Kidney tubule cell (primary cell): ENCODE measurements around the gene NR2F6.

Experiments
- DNase-seq: peaks from one replicate; pipeline ENCODE4 v3.0.0-alpha.2; 2018; ENCODE audit warnings: low spot score

The NR2F6 gene

DNA sequence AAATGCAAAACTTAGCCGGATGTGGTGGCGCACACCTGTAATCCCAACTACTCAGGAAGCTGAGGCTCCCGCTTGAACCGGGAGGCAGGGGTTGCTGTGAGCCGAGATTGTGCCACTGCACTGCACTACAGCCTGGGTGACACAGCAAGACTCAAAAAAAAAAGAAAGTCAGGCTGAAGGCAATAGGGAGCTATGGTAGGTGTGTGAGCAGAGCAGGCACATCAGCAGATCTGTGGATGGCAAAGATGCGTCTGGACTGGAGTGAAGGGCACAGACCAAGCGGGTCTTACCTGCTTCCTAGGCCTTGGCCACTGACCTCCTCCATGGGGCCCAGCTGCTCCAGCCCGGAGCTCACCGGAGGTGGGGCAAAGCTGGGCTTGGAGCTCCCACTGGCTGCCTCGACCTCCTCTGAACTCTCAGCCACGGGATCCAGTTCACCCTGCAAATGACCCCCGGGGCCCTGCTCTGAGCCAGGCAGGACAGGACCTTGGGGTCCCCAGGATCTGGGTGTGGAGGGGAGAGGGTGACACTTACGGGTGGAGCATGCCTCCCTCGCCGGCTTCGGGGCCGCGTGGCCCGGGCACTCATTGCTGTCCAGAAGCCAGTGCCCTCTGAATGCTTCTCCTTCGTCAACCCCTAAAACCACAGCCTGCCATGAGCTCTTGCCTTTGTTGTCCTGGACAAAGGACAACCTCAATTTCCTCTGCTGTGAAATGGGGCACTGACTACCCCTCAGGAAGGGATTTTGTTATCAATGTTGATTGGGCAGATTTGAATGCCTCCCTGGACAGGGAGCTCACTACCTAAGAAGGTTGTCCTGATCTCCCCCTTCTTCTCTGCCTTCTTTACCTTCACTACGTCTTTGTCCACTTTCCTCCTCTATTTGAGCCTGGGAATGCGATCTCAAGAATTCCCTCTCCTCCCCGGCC lies 18.3 kb upstream of the NR2F6 start:
- no peak for DNase-seq

DNA sequence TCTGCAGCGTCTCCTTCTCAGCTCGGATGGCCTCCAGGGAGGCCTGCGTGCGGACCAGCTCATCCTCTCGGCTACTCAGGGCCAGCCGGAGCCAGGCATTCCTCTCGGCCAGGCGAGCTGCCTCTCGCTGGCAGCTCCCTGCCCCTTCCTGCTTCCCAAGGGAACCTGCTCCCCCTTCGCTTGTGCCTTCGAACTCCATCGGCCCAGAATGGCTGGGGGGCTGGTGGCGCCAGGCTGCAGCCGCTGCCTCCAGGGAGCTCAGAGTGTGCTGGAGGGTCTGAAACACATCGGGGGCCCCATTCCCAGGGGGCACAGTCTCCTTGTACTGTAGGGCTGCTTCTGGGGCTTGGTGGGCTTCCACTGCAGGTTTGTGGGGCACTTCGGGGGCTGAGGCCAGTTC lies 16.8 kb upstream of the NR2F6 start:
- no peak for DNase-seq

DNA sequence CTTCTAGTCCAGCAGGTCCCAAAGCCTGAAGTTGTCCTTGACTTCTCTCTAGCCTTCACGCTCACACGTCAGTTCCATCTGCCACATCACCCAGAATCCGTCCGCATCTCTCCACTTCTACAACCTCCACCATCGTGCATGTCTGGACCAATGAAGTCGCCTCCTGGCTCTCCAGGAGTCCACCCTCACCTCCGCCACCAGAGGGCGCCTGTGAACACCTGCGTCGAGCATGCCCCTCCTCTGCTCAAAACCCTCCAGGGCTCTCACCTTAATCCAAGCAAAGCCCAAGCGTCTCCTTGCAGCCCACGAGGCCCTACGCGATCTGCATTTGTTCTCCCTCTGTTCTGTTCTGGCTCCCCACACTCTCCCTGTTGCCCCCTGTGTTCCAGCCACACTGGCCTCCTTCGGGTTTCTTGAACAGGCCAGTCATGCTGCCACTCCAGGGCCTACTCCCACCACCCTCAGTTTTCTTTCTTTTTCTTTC lies 15.2 kb upstream of the NR2F6 start:
- peak; percentile 84 for DNase-seq

DNA sequence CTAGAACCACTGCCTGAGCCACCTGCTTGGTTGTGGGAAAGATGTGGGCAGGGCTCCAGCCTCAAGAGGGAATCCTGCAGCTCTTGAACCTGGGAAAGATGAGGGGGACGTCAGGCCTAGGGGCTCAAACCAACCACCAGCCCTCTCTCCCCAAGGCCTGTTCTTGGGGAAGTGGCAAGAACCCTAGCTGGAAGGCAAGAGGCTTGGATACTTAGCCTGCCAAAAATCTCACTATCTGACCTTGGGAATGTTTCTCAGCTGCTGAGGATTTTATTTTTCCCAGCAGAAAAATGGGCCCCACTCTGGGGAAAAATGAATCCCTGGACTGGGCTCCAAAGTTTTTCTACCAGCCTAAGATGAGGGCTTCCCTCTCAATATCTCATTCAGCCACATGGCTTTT lies 14.2 kb upstream of the NR2F6 start:
- no peak for DNase-seq

DNA sequence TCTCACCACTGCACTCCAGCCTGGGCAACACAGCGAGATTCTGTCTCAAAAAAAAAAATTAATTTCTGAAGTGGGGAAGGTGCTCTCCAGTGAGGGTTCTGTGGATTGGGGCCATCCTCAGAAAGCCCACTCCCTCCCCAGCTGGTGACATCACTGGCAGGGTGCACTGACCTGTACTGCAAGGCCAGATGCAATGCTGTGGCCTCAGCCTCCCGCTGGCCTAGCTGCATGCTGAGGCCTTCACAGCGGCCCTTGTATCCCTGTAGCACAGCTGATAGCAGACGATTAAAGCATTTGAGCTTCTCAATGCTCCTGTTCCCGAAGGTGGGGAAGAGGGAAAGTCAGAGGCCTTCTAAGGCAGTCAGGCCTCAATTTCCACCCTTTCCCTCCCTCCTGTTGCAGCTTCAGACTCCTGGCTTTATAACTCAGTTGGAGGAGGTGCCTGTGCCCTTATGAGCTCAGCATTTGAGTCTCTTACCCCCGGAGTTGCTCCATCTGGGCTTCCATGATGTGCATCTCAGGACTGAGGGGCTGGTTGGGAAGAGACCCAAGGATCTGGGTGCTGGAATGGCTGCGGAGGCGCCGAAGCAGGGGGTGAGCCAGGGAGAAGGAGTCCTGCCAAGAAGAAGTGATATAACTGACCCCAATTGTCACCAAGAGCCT lies 13.5 kb upstream of the NR2F6 start:
- DNase-seq: no peak

DNA sequence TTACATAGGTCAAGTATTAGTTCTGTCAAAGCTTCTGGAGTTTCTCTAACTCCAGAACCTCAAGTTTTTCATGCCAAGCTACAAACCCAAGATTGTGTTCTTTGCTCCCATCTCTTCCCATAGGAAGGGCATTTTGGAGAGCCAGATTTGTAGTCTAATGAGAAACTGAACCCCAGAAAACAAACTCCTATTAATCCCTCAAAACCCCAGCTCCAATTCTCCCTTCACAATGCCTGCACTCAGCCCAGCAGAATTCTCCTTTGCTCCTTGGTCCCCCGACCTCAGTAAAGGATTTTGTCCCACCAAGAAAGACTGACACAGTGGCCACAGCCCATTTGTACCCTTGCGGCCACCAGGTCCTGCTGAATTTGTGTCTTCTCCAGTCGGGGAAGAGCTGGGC lies 10.4 kb upstream of the NR2F6 start:
- DNase-seq: no peak

DNA sequence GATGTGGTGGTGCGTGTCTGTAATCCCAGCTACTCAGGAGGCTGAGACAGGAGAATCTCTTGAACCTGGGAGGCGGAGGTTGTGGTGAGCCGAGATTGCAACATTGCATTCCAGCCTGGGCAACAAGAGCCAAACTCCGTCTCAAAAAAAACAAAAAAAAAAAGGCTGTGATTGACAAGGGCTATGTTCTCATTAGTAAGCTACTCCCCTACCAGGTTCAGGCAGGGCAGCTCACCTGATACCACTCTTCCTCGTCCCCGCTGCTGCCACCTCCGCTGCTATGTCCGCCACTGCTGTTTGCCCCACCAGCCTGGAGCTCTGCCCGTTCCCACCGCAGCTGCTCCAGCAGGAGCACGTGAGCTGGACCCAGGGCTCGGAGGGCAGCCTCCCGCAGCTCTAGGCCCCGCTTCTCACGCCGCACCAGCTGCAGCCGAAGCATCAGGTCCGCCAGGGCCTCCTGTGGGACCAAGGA lies 9.5 kb upstream of the NR2F6 start:
- peak; percentile 33 for DNase-seq

DNA sequence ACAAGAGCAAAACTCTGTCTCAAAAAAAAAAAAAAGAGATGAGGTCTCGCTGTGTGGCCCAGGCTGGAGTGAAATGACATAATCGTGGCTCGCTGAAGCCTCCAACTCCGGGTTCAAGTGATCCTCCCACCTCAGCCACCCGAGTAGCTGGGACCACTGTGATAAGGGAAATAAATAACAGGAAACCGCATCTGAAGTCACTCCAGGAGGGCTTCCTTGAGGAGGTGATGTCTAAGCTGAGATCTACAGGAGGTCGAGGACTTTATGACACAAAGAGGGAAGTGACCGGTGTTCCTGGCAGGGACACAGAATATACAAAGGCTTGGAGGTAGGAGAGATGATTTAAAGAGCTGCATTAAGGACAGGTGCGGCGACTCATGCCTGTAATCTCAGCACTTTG lies 8.9 kb upstream of the NR2F6 start:
- DNase-seq: no peak

DNA sequence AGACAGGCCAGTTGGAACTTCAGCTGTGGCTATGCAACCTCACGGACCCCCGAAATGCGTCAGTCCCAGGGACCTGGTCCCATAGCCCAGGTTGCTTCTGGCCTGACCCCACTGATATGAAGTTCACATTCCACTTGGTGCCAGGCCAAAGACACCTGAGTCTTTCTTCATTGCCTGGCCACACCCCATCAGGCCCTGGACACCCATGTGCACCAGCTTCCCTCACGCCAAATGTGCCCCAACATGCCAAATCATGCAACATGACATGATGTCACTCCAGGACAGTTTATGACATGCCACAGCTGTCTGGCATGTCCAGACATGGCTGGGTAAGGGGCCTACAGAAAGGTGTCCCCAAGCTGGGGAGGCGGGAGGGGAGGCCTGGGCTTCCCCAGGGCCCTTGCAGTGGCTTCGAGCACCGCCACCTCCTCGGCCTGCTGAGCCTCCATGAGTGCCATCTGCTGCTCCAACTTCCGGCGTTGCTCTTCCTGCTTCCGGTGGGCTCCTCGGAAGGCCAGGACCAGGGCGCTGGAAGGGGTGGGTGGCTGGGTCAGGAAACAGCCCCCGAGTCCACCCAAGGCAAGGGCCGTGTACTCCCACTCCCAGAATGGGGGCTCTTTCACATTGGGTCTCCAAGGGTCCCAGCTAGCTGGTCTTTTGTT lies 4.3 kb upstream of the NR2F6 start:
- DNase-seq: no peak

DNA sequence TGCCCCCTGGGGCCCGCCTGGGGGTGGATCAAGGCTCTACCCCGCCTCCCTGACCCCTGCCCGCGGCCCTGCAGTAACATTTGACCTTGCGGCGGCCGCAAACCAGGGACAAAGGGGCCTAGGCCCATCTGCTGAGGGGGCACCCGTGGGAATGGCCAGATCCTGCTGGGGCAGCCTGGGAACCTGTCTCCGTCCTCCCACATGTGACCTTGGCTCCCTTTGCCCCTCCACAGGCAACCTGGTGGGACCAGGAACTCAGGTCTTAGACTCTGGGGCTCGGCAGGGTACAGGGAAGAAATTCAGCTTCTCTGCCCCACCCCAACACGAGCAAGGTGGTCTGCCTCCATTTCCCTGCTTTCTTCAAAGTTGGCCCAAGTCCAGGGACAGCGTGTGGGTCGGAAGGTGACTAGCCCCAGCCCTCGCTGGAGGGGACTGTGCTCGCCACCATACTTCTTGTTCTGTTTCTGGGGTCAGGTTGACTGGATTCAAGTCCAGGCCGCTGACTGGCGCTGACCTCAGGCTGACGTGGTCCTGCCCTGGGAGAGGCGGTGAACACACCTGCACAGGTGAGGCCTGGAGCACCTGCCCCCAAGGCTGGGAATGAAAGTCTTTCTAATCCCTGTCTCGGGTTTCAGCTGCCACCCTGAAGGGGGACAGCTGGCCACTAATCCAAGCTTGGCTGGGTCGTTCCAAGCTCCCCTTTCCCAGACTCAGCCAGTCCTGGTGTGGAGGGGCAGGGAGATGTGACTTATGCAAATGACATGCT lies 2.5 kb upstream of the NR2F6 start:
- DNase-seq: peak; percentile 43

DNA sequence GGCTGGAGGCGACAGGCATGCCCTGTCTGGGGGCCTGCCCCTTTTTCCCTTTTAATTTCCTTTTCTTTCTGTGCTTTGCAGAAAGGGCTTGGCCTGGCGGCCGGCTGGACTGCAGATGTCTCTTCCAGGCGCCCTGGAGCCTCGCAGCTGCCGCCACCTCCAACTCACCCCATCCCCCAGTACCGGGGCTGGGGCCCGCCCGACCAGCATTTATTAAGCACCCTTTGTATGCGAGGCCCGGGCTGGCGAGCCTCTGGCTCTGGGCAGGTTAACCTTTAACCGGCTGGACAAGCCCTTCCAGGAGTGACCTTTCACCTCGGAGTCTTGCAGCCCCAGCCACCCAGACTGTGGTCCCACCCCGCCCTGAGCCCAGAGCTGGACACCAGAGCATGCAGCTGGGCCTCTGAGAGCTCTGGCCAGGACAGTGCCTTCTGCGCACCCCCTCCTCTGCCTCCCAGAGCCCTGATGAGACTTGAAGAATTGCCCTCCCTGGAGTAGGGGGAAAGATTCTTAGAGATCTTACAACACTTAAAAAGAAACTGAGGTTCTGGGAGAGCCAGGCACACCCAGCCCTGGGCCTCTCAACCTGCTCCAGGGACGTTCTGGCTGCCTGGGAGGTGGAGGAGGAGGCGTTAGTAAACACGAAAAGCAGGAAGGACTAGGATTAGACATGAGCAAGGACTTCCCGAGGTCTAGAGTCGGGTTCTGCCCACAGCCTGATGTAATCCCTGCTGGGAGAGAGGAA lies 1.1 kb upstream of the NR2F6 start:
- DNase-seq: no peak

DNA sequence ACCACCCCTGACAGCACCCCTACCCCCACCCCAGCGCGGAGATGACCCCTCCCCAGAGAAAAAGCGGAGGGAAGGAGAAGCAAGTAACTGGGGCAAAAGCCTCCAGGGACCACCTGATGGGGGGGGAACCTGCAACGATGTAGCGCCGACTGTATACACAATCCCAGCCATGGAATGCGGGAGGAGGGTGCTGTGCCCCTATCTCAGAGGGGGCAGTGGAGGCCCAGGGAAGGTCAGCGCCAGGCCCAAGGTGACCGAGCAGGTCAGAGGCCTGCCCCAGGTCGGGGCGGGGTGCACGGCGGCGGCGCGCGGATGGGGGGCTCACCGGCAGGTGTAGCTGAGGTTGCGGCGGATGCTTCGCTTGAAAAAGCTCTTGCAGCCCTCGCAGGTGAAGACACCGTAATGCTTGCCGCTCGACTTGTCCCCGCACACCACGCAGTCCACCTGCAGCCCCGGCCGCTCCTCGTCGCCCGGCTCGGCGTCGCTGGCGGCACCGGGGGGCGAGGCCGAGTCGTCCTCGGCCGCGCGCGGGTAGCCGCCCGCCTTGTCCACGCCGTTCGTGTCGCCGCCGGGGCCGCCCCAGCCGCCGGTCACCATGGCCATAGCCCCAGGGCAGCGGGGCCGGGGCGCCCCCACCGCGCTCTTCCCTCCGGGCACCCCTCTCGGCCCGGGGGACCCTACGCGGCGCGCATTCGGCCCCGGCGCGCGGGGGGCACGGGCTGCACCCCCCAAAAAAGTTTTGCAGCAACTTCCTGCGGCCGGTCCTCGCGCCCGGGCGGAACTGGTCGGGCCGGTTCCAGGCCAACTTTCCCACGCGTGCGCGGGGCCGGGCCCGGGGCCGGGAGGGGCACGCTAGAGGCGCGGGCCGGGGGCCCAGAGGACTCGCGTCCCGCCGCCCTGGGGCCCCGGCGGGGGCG lies 843 bp downstream of the NR2F6 start:
- DNase-seq: peak; percentile 17

DNA sequence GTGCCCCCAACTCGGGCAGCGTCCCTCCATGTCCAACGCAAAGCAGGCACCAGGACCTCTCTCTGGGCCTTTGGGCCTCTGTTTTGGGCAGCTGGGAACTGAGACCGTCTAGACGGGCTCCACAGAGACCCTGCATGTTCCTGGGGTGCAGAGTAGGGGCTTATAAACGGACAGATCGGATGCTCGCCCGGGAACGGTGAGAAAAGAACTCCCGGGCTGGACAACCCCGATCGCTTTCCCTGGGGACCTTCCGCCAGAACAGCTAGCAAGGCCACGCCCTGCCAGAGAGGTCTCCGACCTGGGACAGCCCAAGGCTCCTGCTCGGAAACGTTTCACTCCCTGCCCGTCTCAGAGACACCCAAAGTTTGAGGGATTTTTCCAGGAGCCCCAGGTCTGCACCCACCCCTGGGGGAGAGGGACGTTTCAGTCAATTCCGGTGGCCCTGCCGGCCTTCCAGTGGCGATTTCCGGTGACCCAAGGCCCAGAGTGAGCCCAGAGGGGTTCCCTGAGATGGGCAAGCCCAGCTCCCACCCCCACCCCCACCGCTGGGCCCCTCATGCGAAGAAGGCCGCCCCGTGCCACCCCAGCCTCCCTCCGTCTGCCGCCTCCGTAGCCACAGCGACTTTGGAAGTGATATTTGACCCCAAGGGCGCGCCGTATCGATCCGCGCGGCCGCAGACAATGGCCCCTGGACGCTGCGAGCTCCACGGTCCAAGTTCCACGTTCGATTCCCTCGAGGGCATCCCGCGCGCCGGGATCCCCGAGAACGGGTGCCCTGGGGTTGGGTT lies 1.7 kb downstream of the NR2F6 start:
- peak; percentile 65 for DNase-seq

DNA sequence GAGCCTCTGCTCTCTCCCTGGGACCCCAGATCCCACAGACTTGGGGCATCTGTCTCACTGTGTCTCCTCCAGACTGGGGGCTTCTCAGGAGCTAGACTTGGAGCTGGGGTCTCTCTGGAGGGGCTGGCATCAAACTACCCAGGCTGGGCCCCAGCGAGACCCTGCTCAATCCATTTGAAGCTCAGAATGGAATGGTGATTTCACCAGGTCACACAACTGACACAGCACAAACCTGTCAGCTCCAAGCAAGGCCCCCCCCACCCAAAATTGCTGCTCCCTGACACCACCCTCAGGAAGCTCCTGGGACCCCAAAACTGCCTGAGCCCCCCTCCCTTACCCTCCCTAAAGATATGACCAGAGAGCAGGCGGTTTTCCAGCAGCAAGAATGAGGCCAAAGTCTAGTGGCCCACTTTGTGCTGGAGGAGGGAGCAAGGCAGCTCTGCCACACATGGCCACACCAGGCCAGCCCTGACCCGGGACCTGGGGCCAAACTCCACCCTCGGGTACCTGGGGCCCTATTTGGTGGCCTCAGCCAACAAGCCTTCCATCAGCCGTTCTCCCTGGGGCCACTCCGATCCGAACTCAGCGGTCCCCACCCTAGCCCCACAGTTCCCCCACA lies 2.4 kb downstream of the NR2F6 start:
- DNase-seq: no peak

DNA sequence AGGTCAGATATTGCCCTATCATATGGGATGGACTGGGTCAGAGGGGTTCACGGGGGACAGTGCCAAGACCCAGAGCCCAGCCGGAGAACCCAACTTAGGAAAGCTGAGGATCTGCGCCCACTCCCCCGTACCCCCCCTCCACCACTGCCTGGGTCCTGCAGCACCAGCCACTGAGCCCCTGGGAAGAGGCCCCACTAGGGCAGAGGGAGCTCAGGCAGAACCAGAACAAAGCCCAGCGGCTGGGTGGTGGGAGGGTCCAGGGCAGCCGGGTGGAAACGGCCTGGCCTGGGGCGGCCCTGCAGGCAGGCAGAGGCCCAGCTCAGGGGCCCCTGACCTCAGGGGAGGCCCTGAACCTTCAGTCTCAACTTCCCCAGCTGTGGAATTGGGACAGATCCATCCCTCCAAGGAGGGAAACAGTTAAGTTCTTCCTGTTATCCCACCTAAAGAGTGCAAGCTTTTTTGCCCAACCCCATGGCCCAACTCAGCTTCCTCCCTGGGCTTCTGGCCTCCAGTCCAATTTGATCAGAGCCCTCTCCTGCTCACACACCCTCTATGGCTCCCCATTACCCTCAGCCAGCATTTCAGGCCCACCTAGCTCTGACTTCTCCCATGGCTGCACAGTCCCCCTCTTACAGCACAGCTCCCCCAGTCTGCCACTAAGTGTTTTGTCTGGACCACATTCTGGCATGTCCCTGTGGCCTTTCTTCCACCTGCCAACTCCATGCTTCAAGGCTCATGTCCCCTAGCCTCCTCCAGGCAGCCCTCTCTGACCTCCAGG lies 3.1 kb downstream of the NR2F6 start:
- no peak for DNase-seq

DNA sequence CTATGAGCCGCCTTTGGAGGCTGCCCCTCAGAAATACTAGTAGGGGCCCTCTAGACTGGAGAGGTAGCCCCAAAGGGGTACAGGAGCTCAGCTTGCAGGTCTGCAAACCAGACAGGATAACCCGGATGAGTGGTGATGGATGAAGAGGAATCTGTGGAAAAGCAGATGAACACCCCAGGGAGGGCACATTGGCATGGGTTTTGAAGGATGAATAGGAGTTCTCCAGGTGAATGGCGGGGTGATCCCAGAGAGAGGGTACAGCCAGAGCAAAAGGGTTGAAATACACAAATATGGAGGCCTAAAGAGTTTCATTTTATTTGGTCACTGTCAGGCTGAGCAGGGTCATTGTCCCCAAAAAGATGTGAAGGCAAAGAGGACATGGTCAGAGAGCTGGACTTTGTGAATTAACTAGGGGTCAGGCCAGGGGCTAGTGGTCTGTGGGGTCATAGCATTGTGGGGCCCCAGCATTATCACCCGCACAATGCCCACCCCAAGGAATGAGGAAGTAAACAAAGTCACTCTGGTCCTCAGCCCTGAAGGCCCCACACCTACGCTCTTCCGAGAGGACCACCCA lies 4.8 kb downstream of the NR2F6 start:
- DNase-seq: no peak

DNA sequence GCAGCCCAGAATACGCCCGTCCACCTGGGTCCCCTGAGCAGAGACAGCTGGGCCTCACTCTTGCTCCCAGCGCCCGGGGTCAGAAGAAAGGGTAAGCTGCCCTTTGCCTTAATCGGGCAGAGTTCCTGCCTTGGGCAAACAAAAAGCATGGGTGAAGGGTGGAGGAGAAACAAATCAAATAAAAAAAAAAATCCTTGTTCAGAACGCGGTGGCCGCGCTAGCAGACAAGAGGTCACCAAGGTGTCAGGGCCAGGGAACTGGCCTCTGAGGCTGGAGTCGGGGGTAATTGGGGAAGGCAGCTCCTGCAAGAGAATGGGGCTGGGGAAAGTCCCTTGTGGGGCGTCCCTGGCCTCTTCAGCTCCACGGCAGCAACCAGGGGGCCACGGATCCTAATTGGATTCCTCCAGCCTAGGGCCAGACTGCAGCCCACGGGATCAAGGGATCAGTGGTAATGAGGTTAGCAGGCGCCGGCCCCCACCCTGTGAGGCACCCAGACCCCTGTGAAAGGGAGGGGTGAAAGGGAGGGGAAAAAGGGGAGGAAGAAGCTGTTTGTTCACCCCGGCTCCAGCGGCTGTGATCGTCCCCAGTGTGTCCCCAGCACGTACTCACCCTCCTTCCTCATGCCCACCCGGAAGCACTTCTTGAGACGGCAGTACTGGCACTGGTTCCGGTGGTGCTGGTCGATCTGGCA lies 5.5 kb downstream of the NR2F6 start:
- no peak for DNase-seq
